ENCODE data around the gene FANCL.
A peak's percentile ranks its signal among the peaks of the same experiment; 100 is the strongest.
"Not testable (repeated sequence)": the region's sequence is repeated elsewhere in the genome, so short reads cannot be mapped to it uniquely, and the experiment has no call there.

Gene FANCL

GRCh38 chr2:58240670-58241545 is at the start of gene FANCL:
TSS of gene FANCL (minus strand) at chr2:58241325. CDS start at chr2:58241313, 12 bp downstream.
- DNase-seq (ENCODE audit: low spot score): peak; percentile 60

GRCh38 chr2:58289029-58289428 is 47.9 kb upstream of the FANCL start:
- DNase-seq (ENCODE audit: low spot score): no peak

GRCh38 chr2:58283931-58284330 is 42.8 kb upstream of the FANCL start:
- DNase-seq (ENCODE audit: low spot score): no peak

GRCh38 chr2:58275144-58275543 is 34.0 kb upstream of the FANCL start:
- not testable (repeated sequence) for DNase-seq (ENCODE audit: low spot score)

- no peak for DNase-seq (ENCODE audit: low spot score)
Observed at GRCh38 chr2:58271826-58272225, 30.7 kb upstream of the FANCL start.

- no peak for DNase-seq (ENCODE audit: low spot score)
Observed at GRCh38 chr2:58268685-58269084, 27.6 kb upstream of the FANCL start.

GRCh38 chr2:58266211-58266610 is 25.1 kb upstream of the FANCL start:
- DNase-seq (ENCODE audit: low spot score): no peak

GRCh38 chr2:58261209-58261608 is 20.1 kb upstream of the FANCL start:
- DNase-seq (ENCODE audit: low spot score): no peak

- DNase-seq (ENCODE audit: low spot score): not testable (repeated sequence)
Observed at GRCh38 chr2:58258456-58258855, 17.3 kb upstream of the FANCL start.

GRCh38 chr2:58251331-58252201 is 10.4 kb upstream of the FANCL start:
- DNase-seq (ENCODE audit: low spot score): not testable (repeated sequence)

GRCh38 chr2:58241546-58241864 is 380 bp upstream of the FANCL start:
- DNase-seq (ENCODE audit: low spot score): no peak

- DNase-seq (ENCODE audit: low spot score): no peak
Observed at GRCh38 chr2:58239243-58239925, 1.7 kb downstream of the FANCL start.

- no peak for DNase-seq (ENCODE audit: low spot score)
Observed at GRCh38 chr2:58237741-58238140, 3.4 kb downstream of the FANCL start.

- DNase-seq (ENCODE audit: low spot score): no peak
Observed at GRCh38 chr2:58235984-58236383, 5.1 kb downstream of the FANCL start.

GRCh38 chr2:58235170-58235569 is 6.0 kb downstream of the FANCL start:
- no peak for DNase-seq (ENCODE audit: low spot score)

- no peak for DNase-seq (ENCODE audit: low spot score)
Observed at GRCh38 chr2:58228299-58228698, 12.8 kb downstream of the FANCL start.

- DNase-seq (ENCODE audit: low spot score): no peak
Observed at GRCh38 chr2:58227171-58227917, 13.8 kb downstream of the FANCL start.

GRCh38 chr2:58221909-58222308 is 19.2 kb downstream of the FANCL start:
- no peak for DNase-seq (ENCODE audit: low spot score)

GRCh38 chr2:58215429-58215828 is 25.7 kb downstream of the FANCL start:
- no peak for DNase-seq (ENCODE audit: low spot score)

- not testable (repeated sequence) for DNase-seq (ENCODE audit: low spot score)
Observed at GRCh38 chr2:58210951-58211568, 30.1 kb downstream of the FANCL start.

GRCh38 chr2:58207189-58207588 is 33.9 kb downstream of the FANCL start:
- DNase-seq (ENCODE audit: low spot score): no peak
